Measurements from ENCODE around the gene TIAM1. TPM values are rescaled to one million over a fixed set of nuclear protein-coding genes. Genes with fewer than 3 reads are reported as not detected.

Gene TIAM1
- total and polyA plus RNA-seq, 2 of the 8 experiments (the other 6 are each of a cell fraction or from before 2014, with no cell fraction given), result 10.1 to 30.7 TPM

GRCh38 chr21:31349208-31349607 lies 5.1 kb upstream of the TIAM1 start:
- Histone ChIP-seq H3K4me1 (replicated peaks in 1 of 4; ENCODE audit: control insufficient read depth in 3 of 4, insufficient read depth in 4 of 4, low read length in 3 of 4) (peaks cover 0 to 3% (median under 1%) of the 10 kb centered on the region in 4 experiments; a peak in 2 of 7 replicates), H3K14ac (ENCODE audit: insufficient read length) (no peak overlapping the region), H2BK120ac (replicated peaks; ENCODE audit: low read depth, low read length) (no peak overlapping the region), H4K20me1 (replicated peaks in 1 of 2; ENCODE audit: control insufficient read depth in 1 of 2, insufficient read depth in 2 of 2, low read length in 2 of 2) (no peaks in the 10 kb centered on the region), H3K36me3 (ENCODE audit: control insufficient read depth in 2 of 4, insufficient read depth in 4 of 4, low read length in 3 of 4) (no peaks in the 10 kb centered on the region), H3K79me1 (ENCODE audit: low read depth, low read length) (no peaks in the 10 kb centered on the region), H2AK5ac (ENCODE audit: low read depth, low read length) (no peak overlapping the region), H4K8ac (ENCODE audit: extremely low read depth, insufficient read depth, low read length) (no peak overlapping the region), H3K9me3 (ENCODE audit: insufficient read depth in 2 of 2, low read depth in 1 of 2, low read length in 1 of 2) (no peaks in the 10 kb centered on the region), H2AFZ (ENCODE audit: low read length) (no peak overlapping the region), H3K18ac (ENCODE audit: extremely low read depth, low read length) (no peak overlapping the region), H3K9ac (replicated peaks in 1 of 4; ENCODE audit: extremely low read depth in 1 of 4, low read depth in 3 of 4, low read length in 3 of 4) (no peak overlapping the region), H3K23me2 (ENCODE audit: low read depth, low read length) (peaks cover 1% of the 10 kb centered on the region; the same call in 1 of the 2 replicates), H3K79me2 (ENCODE audit: control insufficient read depth in 1 of 2, insufficient read depth in 2 of 2, low read length in 2 of 2) (no peaks in the 10 kb centered on the region), H3K4me3 (ENCODE audit: extremely low read depth in 1 of 4, insufficient read depth in 2 of 4, low read depth in 3 of 4, low read length in 4 of 4) (no peak overlapping the region), H3K27me3 (replicated peaks in 1 of 4; ENCODE audit: control insufficient read depth in 3 of 4, extremely low read depth in 1 of 4, insufficient read depth in 3 of 4, low read length in 3 of 4) (no peaks in the 10 kb centered on the region), H2BK5ac (ENCODE audit: low read depth, low read length) (no peak overlapping the region), H2BK15ac (ENCODE audit: low read length) (no peak overlapping the region), H3K4me2 (ENCODE audit: insufficient read depth in 1 of 2, low read depth in 2 of 2, low read length in 2 of 2) (no peak overlapping the region), H2BK20ac (ENCODE audit: low read length) (no peak overlapping the region), H2BK12ac (ENCODE audit: low read depth, low read length) (no peak overlapping the region), H3K4ac (replicated peaks; ENCODE audit: insufficient read length, low read depth, low read length) (no peak overlapping the region), H4K5ac (ENCODE audit: insufficient read length, low read depth, low read length) (no peak overlapping the region), H4K91ac (replicated peaks; ENCODE audit: insufficient read length, low read length) (no peak overlapping the region), H3K27ac (ENCODE audit: low read depth, low read length) (no peak overlapping the region), H3K56ac (replicated peaks; ENCODE audit: insufficient read length, low read depth, low read length) (no peak overlapping the region), H3K23ac (ENCODE audit: insufficient read length) (no peak overlapping the region)
- DNase-seq (ENCODE audit: low read depth in 1 of 2, low spot score in 2 of 2), result no peak
- WGBS, 2 experiments (ENCODE audit: extremely low coverage in 1 of 2, insufficient coverage in 1 of 2, insufficient read length in 1 of 2, insufficient replicate concordance in 2 of 2, low coverage in 1 of 2, low lambda C conversion rate in 2 of 2, missing lambda C conversion rate in 1 of 2), result 86% methylated on average over 4 of the region's 4 CpGs; no CpG with 5 or more reads in 1 of the 2 experiments
- POLR2A ChIA-PET (ENCODE audit: partially characterized antibody), result interaction anchor here (1.5 kb wide), 1 partner anchor 254 kb away, joined by 3 read pairs; no protein-coding TSS in a partner anchor
- CTCF ChIA-PET (ENCODE audit: partially characterized antibody), result interaction anchor here (0.6 to 2.5 kb wide), 4 partner anchors 100 to 168 kb away, joined by 3 to 10 read pairs (median 4); no protein-coding TSS in a partner anchor
- no peak for FAIRE-seq
- TF ChIP-seq CHD2 (IDR thresholded peaks at IDR 0.05; ENCODE audit: low read length) (no peak), RFX5 (IDR thresholded peaks at IDR 0.05; ENCODE audit: borderline replicate concordance, low read depth, low read length) (no peak), TAF7 (optimal IDR thresholded peaks at IDR 0.05; ENCODE audit: borderline replicate concordance, low read depth, low read length) (no peak), CTBP2 (IDR thresholded peaks at IDR 0.05; ENCODE audit: borderline replicate concordance, insufficient read depth, insufficient read length, low read length) (no peak), BRCA1 (IDR thresholded peaks at IDR 0.05; ENCODE audit: low read depth, low read length) (no peak), NANOG (IDR thresholded peaks at IDR 0.05; ENCODE audit: insufficient read depth, low read depth, low read length, poor library complexity, severe bottlenecking) (no peak), USF2 (IDR thresholded peaks at IDR 0.05; ENCODE audit: low read length) (no peak), SP1 (IDR thresholded peaks at IDR 0.05; ENCODE audit: low read depth, low read length) (no peak), RXRA (IDR thresholded peaks at IDR 0.05; ENCODE audit: insufficient read depth, low read depth, low read length) (no peak), CEBPB (IDR thresholded peaks at IDR 0.05; ENCODE audit: low read depth, low read length) (no peak), SRF (IDR thresholded peaks at IDR 0.05; ENCODE audit: low read depth, low read length) (no peak), MAFK (IDR thresholded peaks at IDR 0.05; ENCODE audit: low read depth, low read length) (no peak), YY1 (IDR thresholded peaks at IDR 0.05; ENCODE audit: low read depth, low read length) (no peak), FOSL1 (IDR thresholded peaks at IDR 0.05; ENCODE audit: insufficient read depth, low read depth, low read length) (no peak)
